NT2/D1 (cell line): ENCODE measurements around the gene C6orf120.
A peak's percentile ranks its signal among the peaks of the same experiment; 100 is the strongest.

ENCODE experiments used
- DNase-seq: peaks from one replicate; pipeline ENCODE4 v3.0.0-alpha.2; 2011; ENCODE audit warnings: low read depth, low spot score
- H3K27me3 ChIP-seq: 2 replicates; pipeline ENCODE4 v1.6.0; 2011; ENCODE audit warnings: mild to moderate bottlenecking; ENCODE audit not compliant: insufficient read length, insufficient read depth
- H3K36me3 ChIP-seq: 2 replicates; pipeline ENCODE4 v1.6.1; 2011; ENCODE audit warnings: mild to moderate bottlenecking, low read length, mixed read lengths; ENCODE audit not compliant: insufficient read depth, insufficient read length
- H3K4me1 ChIP-seq: 2 replicates; pipeline ENCODE4 v1.5.1; 2011; ENCODE audit not compliant: insufficient read depth, insufficient read length
- H3K4me3 ChIP-seq: 2 replicates; pipeline ENCODE4 v1.5.1; 2011; ENCODE audit warnings: low read depth; ENCODE audit not compliant: insufficient read length
- H3K9ac ChIP-seq: 2 replicates; pipeline ENCODE4 v1.6.0; 2011; ENCODE audit warnings: low read depth; ENCODE audit not compliant: insufficient read length
- H3K9me3 ChIP-seq: 2 replicates; pipeline ENCODE4 v1.5.1; 2011; ENCODE audit warnings: mild to moderate bottlenecking, low read length; ENCODE audit not compliant: insufficient read depth
- SUZ12 ChIP-seq: IDR thresholded peaks from 2 replicates; pipeline ENCODE4 v1.6.1; 2011; ENCODE audit not compliant: insufficient read length, insufficient read depth; ENCODE audit errors: extremely low read depth
- YY1 ChIP-seq: IDR thresholded peaks from 2 replicates; pipeline ENCODE4 v1.6.1; 2011; ENCODE audit not compliant: insufficient read length, insufficient read depth
- ZNF274 ChIP-seq: IDR thresholded peaks from 2 replicates; pipeline ENCODE4 v1.6.1; 2011; ENCODE audit warnings: mild to moderate bottlenecking, low read depth, low read length

C6orf120 gene

GRCh38 chr6:169667716-169668115 lies 34.2 kb upstream of the C6orf120 start:
- H3K27me3 ChIP-seq, result no peaks in the 10 kb centered on the region
- H3K36me3 ChIP-seq, result peaks cover 84% of the 10 kb centered on the region
- TF ChIP-seq YY1 (no peak), SUZ12 (no peak), ZNF274 (no peak)
- no peaks in the 10 kb centered on the region for H3K9me3 ChIP-seq
- no peak overlapping the region for H3K9ac ChIP-seq
- H3K4me3 ChIP-seq, result no peak overlapping the region
- no peak for DNase-seq
- H3K4me1 ChIP-seq, result peaks cover 4% of the 10 kb centered on the region

DNA sequence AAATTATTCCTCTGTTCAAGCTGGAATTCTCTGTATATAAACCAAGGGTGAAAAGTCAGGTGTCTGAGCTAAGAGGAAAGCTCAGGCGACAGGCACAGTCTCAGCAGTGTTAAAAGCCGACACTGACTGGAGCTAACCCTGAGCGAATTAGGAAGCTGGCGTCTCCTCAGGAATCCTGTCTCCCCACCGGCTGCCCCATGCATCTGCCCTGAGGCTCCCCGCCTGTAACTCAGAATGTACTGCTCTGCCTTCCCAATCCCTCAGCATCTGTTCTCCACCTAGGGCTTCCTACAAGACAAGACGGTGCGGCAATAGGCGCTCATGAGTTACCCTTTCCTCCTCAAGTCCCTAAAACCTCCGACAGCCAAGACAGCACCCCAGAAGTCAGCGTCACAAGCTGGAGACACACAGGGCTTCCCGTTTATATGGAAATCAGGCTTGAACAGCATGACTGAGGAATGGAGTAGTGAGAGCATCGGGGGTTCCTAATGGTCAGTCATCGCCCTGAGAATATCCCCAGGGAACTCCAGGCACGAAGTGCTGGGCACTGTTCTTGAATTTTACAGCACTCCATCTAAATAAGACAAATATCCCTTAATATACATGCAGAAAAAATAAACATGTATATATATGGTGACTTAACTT lies 33.6 kb upstream of the C6orf120 start:
- peak; percentile 9 for DNase-seq
- Histone ChIP-seq H3K9me3 (no peaks in the 10 kb centered on the region), H3K27me3 (no peaks in the 10 kb centered on the region), H3K4me1 (peaks cover 4% of the 10 kb centered on the region), H3K36me3 (peaks cover 82% of the 10 kb centered on the region), H3K4me3 (no peak overlapping the region), H3K9ac (no peak overlapping the region)
- TF ChIP-seq SUZ12 (no peak), YY1 (no peak), ZNF274 (no peak)

GRCh38 chr6:169669147-169669546 lies 32.8 kb upstream of the C6orf120 start:
- Histone ChIP-seq H3K4me1 (peaks cover 4% of the 10 kb centered on the region), H3K36me3 (peaks cover 73% of the 10 kb centered on the region), H3K9ac (no peak overlapping the region)

GRCh38 chr6:169669889-169670288 lies 32.0 kb upstream of the C6orf120 start:
- Histone ChIP-seq H3K9me3 (no peaks in the 10 kb centered on the region), H3K4me1 (peaks cover 4% of the 10 kb centered on the region), H3K4me3 (no peak overlapping the region), H3K36me3 (peaks cover 71% of the 10 kb centered on the region), H3K27me3 (no peaks in the 10 kb centered on the region), H3K9ac (no peak overlapping the region)
- TF ChIP-seq ZNF274 (no peak), YY1 (no peak), SUZ12 (no peak)
- no peak for DNase-seq

More at GRCh38 chr6:169669147-169669546, 32.8 kb upstream of the C6orf120 start:
- no peak overlapping the region for H3K4me3 ChIP-seq
- DNase-seq, result no peak
- no peaks in the 10 kb centered on the region for H3K27me3 ChIP-seq
- H3K9me3 ChIP-seq, result no peaks in the 10 kb centered on the region
- TF ChIP-seq SUZ12 (no peak), ZNF274 (no peak), YY1 (no peak)

GRCh38 chr6:169671563-169671962 lies 30.4 kb upstream of the C6orf120 start:
- Histone ChIP-seq H3K9me3 (no peaks in the 10 kb centered on the region), H3K4me3 (no peak overlapping the region), H3K9ac (no peak overlapping the region), H3K36me3 (peaks cover 65% of the 10 kb centered on the region), H3K4me1 (peaks cover 4% of the 10 kb centered on the region), H3K27me3 (no peaks in the 10 kb centered on the region)
- TF ChIP-seq SUZ12 (no peak), YY1 (no peak)
- no peak for DNase-seq

DNA sequence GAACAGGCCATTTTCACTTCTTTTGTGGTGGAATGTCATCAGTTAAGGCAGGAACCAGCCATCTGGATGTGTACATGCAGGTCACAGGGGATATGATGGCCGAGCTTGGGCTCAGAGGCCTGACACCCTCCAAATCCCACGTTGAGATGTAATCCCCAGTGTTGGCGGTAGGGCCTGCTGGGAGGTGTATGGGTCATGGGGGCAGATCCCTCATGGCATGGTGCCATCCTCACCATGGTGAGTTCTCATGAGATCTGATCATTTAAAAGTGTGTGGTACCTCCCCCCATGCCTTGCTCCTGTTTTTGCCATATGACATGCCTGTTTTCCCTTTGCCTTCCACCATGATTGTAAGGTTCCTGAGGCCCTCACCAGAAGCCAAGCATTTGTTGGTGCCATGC lies 26.9 kb upstream of the C6orf120 start:
- Histone ChIP-seq H3K4me1 (no peaks in the 10 kb centered on the region), H3K4me3 (no peak overlapping the region), H3K27me3 (no peaks in the 10 kb centered on the region), H3K9ac (no peak overlapping the region), H3K9me3 (peaks cover 9% of the 10 kb centered on the region; the same call in 1 of the 2 replicates), H3K36me3 (peaks cover 45% of the 10 kb centered on the region)
- DNase-seq, result no peak
- TF ChIP-seq YY1 (no peak), ZNF274 (no peak), SUZ12 (no peak)

GRCh38 chr6:169677096-169677495 lies 24.8 kb upstream of the C6orf120 start:
- no peaks in the 10 kb centered on the region for H3K27me3 ChIP-seq
- DNase-seq, result no peak
- no peak overlapping the region for H3K4me3 ChIP-seq
- peaks cover 35% of the 10 kb centered on the region for H3K36me3 ChIP-seq
- H3K9me3 ChIP-seq, result peaks cover 21% of the 10 kb centered on the region
- H3K4me1 ChIP-seq, result no peaks in the 10 kb centered on the region
- no peak overlapping the region for H3K9ac ChIP-seq
- TF ChIP-seq YY1, result no peak
- no peak for TF ChIP-seq SUZ12
- TF ChIP-seq ZNF274, result no peak

DNA sequence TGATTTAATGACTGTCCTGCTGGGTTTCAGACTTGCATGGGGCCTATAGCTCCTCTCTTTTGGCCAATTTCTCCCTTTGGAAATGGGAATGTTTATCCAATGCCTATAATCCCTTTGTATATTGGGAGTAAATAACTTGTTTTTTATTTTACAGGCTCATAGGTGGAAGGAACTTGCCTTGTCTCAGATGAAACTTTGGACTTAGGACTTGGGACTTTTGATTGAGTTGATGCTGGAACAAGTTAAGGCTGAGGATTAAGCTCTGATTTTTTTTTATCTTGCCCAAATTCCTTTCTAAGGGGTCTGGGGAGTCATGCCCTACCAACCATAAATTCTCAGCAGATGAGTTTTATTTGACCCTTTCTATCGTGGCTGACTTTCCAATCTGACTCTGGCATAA lies 23.6 kb upstream of the C6orf120 start:
- H3K9ac ChIP-seq, result no peak overlapping the region
- H3K4me1 ChIP-seq, result no peaks in the 10 kb centered on the region
- no peak for TF ChIP-seq ZNF274
- no peak for TF ChIP-seq SUZ12
- TF ChIP-seq YY1, result no peak
- no peaks in the 10 kb centered on the region for H3K27me3 ChIP-seq
- DNase-seq, result no peak
- peaks cover 26% of the 10 kb centered on the region for H3K9me3 ChIP-seq
- H3K36me3 ChIP-seq, result peaks cover 32% of the 10 kb centered on the region
- no peak overlapping the region for H3K4me3 ChIP-seq
